DMS53 treated with DMSO at 0.1 percent for 48 hours (cell line): ENCODE measurements around the gene PLPPR1.

Experiments
- DNase-seq: peaks from one replicate; lab custom pipeline; 2025; ENCODE audit not compliant: unreplicated experiment; lab: John Stamatoyannopoulos, UW

Gene PLPPR1

DNA sequence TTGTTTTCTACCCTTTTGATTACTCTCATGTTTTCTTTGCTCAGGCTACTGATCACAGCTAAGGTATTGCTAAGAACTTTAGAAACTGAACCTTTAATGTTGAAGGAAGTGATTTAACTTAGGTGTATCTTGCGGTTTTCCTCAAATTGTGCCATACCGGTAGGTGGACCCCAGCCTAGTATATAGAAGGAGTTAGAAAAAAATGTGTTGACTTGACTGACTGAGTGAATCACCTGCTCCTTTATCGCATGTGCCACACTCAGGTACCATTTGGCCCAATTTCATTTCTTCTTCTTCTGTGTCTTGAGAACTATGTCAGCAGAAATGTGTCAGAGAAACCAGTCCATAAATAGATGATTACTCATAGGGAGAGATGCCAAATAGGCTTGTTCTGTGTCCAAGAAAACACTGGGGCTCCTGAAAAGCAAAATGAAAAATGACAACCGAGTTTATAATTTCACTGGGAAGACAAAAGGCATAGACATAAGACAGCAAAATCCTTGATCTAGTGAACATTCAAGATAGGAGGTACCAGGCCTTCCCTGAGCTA, 19.4 kb downstream of the PLPPR1 start:
- no peak for DNase-seq

DNA sequence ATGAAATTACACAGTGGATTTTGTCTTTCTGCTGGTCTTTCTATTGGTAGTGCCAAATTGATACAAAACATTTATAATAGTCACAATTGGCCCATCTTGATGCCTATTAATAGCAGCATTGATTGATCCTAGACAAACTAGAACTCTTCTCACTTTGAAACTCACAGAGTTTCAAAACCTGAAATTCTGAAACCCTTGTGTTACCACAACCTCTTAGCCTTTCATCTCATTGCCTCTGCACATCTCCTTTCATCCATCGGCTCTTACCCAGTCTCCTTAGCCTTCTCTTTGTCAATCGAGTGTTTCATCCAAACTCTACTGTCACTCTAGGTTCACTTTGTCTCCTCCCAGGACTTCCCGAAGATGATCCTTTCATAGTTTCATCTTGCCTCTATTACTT, 22.1 kb downstream of the PLPPR1 start:
- no peak for DNase-seq

DNA sequence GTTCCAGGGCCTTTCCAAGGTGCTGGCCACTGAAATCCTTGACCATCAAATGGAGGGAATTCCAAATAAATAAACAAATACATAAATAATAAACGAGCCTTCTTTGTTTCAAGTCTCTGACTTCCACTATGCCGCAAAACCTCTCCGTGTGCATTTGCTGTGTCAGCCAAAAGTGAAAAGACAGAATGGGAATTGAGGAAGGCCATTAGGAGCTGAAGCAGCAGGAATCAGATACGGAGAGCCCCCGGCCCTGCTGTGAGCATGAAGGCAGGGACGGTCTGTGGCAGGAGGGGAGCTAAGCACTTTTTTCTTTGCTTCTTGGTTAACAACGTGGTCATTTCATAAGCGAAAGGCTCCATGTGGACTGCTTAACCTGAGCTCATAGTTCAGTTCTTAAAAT, 26.1 kb downstream of the PLPPR1 start:
- DNase-seq = no peak

DNA sequence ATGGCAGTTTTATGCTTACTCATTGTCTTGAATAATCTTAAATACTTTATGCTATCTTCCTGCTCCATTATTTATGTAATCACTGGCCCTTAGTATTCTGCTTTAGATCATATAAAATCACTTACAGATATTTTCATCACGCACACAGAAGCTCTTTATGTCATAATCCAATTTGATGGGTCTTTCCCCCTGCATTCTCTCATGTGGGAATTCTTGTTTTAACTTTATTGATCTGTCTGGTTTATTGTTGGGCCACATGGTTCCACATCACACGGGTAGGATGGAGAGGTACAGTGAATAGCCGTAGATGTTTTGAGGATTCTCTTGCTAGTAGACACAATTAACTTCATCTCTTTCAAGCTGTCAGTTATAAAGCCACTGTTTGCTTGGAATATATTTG, 27.0 kb downstream of the PLPPR1 start:
- DNase-seq = no peak

DNA sequence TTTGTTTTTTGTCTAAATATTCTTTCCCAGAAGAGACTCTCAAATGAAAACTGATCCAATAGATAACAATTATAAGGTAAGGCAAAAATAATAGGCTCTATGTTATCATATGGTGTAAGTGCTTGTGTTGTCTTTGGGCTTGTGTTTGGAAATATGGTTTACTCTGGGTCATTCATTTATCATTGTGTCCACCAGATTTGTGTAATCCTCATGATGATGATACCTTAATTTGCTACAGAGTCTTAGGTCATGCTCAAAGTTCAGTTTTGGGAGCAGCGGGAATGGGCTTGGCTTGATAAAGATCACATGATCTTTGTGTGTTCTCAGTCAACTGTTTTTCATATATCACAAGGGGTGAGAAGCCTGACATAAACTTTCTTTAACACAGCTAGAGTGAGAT, 34.2 kb downstream of the PLPPR1 start:
- DNase-seq = no peak

DNA sequence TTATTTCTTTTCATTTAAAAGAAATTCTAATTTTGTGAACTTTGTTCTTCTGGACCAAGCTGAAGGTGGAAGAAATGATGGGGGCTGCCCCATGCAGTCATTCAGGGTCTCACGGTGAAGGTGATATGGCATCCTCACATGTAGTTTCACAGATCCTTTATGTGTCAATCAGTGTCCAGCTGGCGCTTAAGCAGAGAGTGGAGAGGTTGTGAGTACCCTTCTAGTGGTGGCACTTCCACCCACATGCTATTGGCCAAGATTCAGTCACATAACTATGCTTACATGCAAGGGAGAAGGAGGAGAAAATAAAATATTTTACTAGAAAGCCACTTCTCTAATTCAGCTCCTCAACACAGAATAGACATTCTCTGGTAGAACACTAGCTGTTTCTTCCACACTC, 34.7 kb downstream of the PLPPR1 start:
- no peak for DNase-seq

DNA sequence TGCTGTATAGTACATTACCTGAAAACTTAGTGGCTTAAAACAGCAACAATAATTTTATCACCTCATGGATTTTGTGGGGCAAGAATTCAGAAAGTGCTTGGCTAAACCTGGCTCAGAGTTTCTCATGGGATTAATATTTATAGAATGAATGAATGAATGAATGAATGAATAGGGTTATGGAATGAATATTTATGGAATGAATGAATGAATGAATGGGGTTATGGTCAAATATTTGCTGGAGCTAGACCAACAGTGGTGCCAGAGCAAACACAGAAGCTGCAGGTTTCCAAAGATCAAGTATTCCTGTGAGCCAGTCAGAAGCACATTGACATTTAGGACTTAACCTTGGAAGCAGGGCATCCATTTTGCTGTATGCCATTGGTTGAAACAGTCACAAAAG, 35.7 kb downstream of the PLPPR1 start:
- DNase-seq = no peak

DNA sequence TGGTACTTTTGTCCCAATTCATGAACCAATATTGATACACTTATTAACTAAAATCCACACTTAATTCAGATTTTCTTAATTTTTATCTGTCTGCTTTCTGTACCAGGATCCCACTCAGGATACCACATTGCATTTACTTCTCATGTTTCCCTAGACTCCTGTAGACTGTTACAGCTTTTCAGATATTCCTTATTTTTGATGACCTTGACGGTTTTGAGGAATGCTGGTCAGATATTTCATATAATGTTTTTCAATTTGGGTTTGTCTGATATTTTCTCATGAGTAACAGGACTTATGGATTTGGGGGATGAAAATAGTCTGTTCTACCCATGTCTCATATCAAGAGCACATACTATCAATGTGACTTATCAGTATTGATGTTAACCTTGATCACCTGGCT, 37.4 kb downstream of the PLPPR1 start:
- no peak for DNase-seq

DNA sequence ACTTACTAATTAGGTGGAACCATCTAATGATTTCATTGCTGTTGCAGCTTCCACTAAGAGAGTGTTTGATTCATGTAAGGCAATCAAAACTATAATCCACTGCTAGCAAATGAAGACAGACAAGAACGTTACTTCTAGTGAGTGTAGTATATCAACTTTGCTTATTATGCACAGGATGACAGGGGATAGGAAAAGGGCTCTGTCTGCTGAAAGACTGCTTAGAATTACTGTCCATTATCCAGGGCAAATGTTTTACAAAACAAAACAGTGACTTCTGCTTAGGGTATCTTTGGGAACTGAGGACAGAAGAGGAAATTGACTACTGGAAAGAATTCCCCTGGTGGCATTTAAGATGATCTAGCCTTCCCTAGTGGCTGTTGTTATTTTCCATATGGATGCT, 40.2 kb downstream of the PLPPR1 start:
- no peak for DNase-seq

DNA sequence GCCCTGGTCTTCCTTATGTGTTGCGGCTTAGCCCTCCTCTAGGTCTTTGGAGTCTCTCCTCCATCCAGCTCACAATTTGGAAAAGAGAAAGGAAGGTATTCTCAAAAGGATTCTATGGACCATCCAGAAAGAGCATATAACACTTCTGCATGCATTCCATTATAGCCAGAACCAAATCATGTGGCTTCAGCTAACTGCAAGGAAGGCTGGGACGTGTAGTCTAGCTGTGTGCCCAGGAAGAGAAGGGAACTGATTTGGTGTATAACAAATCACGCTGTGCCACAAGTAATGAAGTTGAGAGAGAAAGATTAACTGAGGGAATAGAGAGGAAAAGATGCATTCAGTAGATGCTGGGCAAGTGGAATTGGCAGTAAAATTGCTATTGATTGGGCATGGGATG, 43.7 kb downstream of the PLPPR1 start:
- DNase-seq = no peak

DNA sequence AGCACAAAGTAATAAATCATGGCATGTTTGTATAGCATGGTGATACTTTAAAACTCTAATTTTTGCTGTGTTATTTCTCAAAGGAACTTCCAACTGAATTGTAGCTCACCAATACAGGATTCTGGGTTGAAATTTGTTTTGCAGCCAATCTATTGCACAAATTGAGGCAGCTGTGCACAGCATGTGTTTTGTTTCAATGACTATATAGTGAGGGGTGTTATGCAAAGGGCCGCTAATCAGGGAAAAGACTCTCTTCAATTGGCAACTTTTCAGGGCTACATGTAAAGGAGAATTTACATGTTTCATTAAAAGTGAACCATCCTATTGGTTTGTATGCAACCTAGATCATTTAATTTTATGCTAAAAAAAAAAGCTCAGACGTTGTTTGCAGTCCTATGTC, 44.6 kb downstream of the PLPPR1 start:
- no peak for DNase-seq

DNA sequence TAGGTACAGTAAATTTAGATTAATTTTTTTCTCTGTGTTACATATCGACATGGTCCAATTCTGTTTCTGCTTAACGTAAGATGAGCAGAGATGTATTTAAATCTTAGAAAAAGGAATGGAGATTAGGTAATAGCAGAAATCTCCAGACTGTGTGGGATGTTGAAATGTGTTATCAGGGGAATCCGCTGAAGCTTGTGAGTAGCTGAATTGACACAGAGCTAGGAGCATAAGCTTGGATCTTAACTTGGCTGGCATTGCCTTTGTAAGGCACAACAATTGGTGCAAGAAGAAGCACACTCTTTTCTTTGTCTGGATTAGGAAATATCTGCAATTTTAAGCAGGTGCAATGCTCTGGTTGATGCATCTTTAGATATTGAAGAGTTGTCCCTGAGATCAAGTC, 53.1 kb downstream of the PLPPR1 start:
- DNase-seq = no peak

DNA sequence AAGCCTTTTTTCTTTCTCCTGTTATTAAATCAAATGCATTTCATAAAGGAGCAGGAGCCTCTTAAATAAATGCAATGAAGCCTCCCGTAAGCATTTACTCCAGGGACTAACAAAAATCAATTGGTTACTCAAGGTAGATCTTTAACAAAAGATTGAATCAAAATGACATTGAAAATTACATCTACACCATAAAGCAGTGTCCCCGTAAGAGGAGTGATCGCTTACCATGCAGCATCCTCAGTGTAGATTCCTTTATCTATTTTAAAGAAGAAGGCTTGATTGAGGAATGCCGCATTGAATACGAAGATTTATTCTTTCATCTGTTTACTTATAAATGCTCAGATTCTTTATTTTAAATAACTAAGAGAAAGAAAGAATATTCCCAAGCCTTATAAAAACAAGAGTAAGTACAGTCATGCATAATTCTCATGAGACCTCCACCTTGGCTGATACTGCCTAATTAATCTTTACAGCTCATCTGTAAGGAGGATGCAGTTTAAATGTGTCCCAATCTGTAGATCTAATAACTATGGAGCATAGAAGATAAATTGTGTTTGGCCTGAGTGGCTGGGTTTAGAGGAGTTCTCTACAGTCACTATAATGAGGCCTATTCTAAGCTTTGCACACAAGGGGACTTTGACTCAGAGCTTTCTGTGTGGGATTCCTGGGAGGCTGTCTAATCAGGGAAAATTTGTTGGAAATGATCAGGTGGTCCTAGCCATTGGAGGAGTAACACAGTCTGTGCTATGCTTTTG, 55.1 kb downstream of the PLPPR1 start:
- DNase-seq = no peak

DNA sequence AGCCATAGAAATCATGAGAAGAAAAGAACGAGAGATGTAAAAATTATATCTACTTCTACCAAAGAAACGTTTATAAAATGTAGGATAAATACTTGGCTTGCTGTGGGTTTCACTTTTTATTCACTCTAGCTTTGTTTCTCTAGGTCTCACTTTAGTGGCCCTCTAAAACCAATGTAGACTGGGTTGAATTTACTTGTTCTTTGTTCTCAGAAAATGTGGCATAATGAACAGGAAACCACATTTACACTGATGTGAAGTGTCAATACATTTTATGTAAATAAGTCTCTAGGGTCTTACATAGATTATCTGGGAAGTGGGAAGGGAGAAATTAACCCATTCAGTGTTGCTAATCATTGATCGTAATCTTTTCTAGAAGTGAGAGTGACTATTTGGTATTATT, 58.9 kb downstream of the PLPPR1 start:
- no peak for DNase-seq

DNA sequence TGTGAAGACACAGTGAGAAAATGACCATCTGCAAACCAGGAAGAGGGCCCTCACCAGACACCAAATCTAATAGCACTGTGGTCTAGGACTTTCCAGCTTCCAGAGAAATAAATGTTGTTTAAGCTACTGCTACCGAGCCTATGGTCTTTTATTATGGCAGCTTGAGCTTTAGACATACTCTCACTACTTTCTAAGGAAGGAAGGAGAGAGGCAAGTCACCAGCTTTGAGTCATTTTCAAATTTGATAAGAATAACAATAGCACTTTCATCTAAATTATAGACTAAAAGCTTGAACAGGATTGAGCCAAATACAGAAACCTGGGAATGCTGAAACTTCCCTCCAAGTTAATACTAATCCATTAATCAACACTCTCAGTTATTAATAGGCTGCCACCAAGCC, 64.4 kb downstream of the PLPPR1 start:
- no peak for DNase-seq

DNA sequence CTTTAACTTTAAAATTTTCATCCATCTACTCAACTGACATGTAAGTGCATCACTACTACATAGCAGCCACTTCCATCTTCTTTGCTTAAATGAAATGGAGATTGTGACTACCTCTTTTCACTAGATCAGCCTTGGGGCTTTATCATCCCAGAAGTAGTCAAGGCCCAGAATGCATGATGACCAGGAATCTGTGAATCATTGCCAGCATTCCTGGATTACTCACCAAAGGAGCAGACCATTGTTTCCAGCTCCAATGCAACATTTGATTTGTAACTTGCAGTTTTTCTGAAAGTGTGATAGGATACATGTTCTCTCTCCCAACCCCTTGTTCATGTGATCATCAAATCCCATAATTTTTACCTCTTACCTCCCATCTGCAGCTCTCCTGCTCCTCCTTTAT, 65.1 kb downstream of the PLPPR1 start:
- no peak for DNase-seq

DNA sequence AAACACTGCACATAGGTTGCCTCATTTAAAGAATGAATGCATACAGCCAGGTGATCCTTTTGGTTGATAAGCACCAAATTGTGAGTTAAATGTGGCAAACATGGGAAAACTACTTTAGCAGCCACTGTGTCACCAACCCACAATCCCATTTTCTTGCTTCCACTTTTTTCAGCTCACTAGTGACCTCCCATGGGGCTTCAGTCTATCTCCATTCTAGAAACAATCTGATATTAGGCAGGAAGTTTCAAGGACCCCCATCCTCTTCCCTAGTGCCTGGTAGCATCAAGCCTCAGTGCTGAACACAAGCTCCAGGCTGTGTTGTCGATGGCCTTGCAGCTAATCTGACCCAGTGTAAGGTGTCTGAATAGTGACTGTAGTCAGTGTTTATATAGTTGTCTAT, 66.2 kb downstream of the PLPPR1 start:
- DNase-seq = no peak

DNA sequence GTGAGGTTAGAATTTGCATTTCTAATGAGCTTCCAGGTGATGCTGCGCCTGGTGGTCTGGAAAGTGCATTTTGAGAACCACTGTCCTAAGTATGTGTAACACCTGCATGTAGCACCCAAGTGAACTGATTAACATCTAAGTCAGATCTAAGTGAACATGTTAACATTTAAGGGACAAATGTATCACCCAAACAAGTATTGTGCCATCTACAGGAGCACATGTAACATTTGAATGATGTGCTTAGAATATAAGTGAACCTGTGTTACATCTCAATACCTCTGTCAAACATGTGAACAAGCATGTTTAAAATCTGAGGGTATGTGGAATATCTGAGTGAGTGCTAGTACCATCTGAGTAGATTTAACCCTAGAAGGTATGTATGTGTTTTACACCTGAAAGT, 68.7 kb downstream of the PLPPR1 start:
- DNase-seq = no peak

DNA sequence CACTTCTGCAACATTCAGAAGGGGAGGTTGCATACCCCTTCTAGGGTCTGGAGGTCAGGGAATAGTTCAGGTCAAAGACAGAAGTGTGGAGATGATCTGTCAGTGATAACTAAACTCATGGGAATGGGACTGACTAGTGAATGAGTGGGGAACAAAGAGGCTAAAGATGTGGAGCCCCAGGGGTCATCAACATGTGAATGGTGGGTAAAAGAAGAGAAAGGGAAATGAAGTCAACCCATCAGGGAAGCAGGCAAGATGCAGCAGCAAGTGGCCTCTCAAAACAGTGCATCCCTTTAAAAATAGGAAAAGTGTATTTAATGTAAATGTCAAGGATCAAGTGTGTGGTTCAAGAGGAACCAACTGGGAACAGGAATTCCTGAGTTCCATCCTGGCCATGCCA, 69.9 kb downstream of the PLPPR1 start:
- no peak for DNase-seq

DNA sequence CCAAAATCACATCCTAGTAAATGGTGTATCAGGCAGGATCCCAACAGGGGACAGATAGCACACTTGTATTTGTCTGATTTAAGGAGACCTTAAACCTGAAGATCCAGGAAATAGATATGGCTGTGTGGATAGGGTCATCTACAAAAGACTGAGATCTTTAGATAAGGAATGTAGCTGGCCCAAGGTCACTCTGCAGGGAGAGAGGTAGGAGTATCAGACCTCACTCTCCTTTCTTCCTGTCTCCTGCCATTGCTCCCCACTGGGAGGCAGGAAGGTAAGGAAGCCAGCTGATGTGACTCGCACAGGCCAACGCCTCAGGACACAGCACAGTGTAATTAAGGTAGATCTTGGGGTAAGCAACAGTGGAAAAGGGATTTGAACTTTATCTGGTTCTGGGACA, 85.8 kb downstream of the PLPPR1 start:
- DNase-seq = no peak

DNA sequence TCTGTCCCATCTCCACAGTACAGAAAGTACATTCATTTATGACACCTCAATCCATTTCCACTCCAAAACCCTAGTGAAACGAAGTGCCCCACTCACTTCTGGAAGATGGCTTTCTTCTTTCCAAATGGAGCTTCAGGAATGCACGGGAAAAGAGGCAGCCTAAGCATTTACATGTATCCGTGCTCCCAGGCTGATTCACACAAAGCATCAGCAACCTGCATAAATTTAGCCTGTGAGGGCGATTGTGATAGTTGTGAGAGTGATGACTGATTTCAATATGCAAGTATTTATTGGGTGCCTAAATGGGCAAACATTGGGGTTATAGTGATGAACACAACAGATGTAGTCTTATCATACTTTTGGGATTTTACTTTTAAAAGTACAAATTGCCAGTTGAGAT, 86.6 kb downstream of the PLPPR1 start:
- DNase-seq = no peak

DNA sequence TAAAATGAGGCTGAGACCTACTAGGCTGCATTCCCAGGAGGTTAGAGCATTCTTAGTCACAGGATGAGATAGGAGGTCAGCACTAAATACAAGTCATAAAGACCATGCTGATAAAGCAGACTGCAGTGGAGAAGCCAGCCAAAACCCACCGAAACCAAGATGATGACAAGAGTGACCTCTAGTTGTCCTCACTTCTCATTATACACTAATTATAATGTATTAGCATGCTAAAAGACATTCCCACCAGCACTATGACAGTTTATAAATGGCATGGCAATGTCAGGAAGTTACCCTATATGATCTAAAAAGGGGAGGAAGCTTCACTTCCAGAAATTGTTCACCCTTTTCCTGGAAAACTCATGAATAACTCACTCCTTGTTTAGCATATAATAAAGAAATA, 88.6 kb downstream of the PLPPR1 start:
- no peak for DNase-seq

DNA sequence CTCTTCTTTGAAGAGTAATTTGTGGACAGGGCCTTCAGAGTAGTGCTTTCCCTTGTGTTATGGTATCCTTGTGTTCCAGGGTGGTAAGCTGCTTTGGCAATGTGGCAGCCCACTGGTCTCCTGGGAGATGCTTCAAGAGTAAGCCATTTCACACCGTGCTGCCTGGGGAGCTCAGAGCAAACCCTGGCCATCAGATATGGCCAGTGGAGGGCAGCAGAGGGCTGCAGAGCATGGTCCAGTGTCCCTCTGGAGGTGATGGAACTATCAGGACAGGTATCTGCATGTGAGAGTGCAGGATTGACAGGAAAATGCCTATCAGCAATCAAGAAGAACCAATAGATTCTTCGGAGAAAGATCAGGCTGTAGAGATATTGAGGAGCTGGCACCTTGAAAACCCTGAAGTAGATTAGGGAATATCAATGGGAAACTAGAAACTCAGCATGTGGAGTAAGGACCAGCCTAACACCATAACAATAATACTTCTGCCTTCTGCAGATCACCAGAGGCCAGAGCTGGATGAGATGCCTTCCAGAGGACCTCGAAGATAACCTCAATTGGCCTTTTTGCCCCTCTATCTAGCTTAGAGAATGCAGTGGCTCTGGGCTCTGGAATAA, 90.8 kb downstream of the PLPPR1 start:
- DNase-seq = peak; percentile 39
